ENCODE results near the gene DLGAP1.

DNA sequence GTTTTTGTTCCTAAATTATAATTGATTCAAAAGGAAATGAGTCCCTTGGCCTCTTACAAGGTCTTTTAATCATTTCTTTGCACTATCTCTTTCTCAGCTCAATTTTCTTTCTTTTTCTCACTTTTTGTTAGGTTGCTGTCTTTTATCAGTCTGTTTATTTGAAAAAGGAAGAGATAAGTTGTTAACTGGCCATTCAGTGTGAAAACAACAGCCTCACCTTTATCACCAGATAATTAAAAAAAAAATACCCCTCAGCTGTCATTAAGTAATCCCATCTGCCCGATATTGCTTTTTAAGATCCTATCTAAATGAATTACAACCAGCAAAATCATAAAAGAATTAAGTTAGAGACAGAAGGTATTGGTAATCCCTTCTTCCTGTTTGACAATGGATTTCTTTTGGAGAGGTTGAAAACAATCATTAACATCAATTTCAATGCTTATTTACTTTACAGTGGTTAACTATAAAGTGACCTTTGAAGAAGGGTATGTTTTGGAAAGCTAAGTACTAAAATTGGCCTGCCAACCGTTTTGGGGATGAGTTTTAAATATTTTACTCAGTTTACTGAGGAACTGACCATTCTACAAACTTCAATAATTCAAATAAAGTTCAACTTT lies 900.2 kb downstream of the DLGAP1 start:
- TF ChIP-seq, protein P1, sequence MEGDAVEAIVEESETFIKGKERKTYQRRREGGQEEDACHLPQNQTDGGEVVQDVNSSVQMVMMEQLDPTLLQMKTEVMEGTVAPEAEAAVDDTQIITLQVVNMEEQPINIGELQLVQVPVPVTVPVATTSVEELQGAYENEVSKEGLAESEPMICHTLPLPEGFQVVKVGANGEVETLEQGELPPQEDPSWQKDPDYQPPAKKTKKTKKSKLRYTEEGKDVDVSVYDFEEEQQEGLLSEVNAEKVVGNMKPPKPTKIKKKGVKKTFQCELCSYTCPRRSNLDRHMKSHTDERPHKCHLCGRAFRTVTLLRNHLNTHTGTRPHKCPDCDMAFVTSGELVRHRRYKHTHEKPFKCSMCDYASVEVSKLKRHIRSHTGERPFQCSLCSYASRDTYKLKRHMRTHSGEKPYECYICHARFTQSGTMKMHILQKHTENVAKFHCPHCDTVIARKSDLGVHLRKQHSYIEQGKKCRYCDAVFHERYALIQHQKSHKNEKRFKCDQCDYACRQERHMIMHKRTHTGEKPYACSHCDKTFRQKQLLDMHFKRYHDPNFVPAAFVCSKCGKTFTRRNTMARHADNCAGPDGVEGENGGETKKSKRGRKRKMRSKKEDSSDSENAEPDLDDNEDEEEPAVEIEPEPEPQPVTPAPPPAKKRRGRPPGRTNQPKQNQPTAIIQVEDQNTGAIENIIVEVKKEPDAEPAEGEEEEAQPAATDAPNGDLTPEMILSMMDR (IDR thresholded peaks at IDR 0.05), result no peak
- no peak for TF ChIP-seq POLR2A (IDR thresholded peaks at IDR 0.05)
- no peak for TF ChIP-seq POLR2AphosphoS5 (IDR thresholded peaks at IDR 0.05)

Measured in breast epithelium (tissue), 3 donors.